ENCODE results near the gene MYRF. TPM values are rescaled to one million over a fixed set of nuclear protein-coding genes. Genes with fewer than 3 reads are reported as not detected.

Gene MYRF
- total RNA-seq, 1 experiment from 2014 or later, result 0.71 TPM

DNA sequence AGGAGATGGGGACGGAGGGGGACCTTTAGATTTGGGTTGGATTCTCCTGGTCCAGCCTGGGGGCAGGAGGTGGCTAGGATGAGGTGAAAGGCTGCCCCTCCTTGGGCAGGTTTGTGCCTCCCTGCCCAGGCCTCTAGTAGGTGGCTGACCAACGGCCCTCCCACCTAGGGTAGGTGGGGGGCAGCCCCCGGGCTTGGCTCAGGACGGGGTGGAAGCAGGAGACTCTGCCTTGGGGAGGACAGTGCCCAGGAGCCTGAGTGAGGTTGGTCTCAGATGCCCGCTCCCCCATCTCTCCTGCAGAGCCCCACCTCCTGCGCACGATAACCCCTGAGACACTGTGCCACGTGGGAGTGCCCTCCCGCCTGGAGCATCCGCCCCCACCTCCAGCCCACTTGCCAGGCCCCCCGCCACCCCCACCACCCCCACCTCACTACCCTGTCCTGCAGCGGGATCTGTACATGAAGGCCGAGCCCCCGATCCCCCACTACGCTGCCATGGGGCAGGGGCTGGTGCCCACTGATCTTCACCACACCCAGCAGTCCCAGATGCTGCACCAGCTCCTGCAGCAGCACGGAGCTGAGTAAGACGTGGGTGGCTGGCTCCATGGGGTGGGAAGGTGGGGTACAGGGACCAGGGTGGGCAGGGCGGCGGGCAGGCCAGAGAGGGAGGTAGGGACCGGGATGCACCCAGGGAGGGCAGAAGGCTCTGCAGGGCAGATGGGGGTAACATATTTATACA, 17.7 kb downstream of the MYRF start:
- DNase-seq (ENCODE audit: low spot score), result no peak
- in situ Hi-C loops (cut with HindIII; ENCODE audit: low sequenced_read_pairs), result no loop called here

DNA sequence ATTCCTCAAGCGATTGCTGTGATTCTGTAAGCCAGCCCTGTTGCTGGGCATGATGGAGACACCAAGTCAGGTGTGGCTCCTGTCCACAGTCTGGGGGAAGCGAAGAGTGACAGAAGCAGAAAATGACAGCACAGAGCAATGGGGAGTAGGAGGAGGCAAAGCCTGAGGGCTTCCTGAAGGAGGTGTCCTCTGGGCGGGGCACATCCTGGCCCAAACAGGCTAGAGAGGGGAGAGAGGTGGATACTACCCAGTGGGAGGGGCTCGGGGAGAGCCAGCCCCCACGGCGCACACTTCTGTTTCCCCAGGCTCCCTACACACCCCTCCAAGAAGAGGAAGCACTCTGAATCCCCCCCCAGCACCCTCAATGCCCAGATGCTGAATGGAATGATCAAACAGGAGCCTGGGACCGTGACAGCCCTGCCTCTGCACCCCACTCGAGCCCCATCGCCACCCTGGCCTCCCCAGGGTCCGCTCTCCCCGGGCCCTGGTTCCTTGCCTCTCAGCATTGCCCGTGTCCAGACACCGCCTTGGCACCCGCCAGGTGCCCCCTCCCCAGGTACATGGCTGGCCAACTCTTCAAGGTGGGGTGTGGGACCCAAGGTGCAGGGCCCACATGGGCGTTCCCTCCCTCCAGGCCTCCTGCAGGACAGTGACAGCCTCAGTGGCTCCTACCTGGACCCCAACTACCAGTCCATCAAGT, 18.9 kb downstream of the MYRF start:
- in situ Hi-C loops (cut with HindIII; ENCODE audit: low sequenced_read_pairs), result no loop called here
- no peak for DNase-seq (ENCODE audit: low spot score)

DNA sequence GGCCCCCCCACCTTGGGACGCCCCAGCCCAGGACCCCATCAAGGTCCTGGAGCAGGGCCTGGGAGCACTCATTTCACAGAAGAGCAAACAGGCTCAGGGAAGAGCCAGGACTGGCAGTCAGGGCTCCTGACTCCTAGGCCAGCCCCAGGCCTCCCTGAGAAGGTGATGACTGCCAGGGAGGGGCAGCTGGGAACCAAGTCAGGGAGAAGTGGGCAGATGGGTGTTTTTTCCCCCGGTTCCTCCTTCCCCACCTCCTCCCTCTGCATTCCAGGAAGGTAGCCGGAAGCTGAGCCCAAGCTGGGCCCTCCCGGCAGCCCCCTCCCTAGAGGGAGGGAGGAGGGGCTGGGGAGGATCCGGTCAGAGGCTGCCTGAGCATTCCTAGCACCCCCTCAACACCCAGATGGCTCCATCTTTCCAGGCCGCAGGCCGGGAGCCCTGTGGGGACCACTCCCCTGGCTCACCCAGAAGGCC, 19.6 kb downstream of the MYRF start:
- no peak for DNase-seq (ENCODE audit: low spot score)
- in situ Hi-C loops (cut with HindIII; ENCODE audit: low sequenced_read_pairs), result no loop called here

DNA sequence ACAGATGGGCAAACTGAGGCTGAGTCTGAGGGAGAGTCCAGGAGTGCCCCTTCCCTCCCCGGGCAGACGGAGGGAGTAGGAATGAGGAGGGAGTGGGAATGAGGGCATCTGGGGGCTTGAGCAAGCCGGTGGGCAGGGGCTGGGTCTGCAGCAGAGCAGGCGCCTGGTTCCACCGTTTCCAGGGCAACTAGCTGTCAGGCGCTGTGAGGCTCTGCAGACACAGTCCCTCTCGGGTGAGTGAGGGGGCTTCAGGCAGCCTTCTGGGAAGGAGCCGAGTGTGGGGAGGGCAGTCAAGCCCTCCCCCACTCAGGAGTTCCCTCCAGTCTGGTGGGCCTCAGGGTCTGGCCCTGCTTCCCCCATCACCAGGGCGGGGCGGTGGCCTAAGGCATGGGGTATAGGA, 20.9 kb downstream of the MYRF start:
- in situ Hi-C loops (cut with HindIII; ENCODE audit: low sequenced_read_pairs), result no loop called here
- DNase-seq (ENCODE audit: low spot score), result no peak

DNA sequence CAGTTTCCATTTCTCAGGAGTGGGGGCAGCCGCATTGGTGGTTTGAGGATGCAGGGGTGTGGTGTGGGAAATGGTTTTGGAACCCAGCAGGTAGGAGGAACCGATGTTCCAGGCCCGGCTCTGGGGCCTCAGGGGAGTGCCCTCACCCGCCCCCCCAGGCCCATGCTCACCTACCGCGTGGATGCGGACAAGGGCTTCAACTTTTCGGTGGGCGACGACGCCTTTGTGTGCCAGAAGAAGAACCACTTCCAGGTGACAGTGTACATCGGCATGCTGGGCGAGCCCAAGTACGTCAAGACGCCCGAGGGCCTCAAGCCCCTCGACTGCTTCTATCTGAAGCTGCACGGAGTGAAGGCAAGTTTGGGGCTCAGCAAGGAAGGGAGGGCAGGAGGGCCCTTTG, 21.4 kb downstream of the MYRF start:
- DNase-seq (ENCODE audit: low spot score), result no peak

DNA sequence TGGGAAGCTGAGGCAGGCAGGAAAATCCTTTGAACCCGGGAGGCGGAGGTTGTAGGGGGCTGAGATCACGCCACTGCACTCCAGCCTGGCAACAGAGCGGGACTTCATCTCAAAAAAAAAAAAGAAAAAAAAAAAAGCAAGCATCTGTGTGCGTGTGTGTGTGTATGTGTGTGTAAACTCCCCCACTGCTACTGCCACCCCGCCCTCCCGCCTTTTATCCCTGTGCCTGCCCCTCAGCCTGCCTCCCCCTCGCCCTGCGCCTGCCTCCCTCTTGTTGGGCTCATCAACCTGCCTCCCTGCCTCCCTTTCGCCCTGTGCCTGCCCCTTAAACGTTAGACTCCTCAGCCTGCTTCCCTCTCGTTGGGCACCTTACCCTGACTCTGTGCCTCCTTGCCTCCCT, 22.0 kb downstream of the MYRF start:
- in situ Hi-C loops (cut with HindIII; ENCODE audit: low sequenced_read_pairs), result no loop called here
- no peak for DNase-seq (ENCODE audit: low spot score)

More for the DNA sequence above, 21.4 kb downstream of the MYRF start:
- in situ Hi-C loops (cut with HindIII; ENCODE audit: low sequenced_read_pairs), result no loop called here

DNA sequence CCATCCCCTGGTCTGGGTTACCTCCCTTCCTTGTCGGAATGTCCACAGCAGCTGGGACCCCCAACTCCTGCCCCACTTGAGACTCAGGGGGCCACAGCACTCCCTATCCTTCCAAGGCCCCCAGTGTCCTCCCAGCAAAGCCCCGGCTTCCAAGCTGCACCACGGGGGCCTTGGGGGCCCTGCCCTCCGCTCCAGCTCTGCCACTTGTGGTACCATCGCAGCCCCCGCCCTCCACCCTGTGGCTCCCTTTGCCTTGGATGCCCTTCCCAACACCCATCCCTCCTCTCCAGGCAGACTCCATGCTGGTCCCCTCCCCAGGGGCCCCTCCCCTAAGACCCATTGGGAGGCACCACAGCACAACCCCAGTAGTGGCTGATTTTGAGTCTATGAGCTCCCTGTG, 22.7 kb downstream of the MYRF start:
- no peak for DNase-seq (ENCODE audit: low spot score)
- in situ Hi-C loops (cut with HindIII; ENCODE audit: low sequenced_read_pairs), result no loop called here

DNA sequence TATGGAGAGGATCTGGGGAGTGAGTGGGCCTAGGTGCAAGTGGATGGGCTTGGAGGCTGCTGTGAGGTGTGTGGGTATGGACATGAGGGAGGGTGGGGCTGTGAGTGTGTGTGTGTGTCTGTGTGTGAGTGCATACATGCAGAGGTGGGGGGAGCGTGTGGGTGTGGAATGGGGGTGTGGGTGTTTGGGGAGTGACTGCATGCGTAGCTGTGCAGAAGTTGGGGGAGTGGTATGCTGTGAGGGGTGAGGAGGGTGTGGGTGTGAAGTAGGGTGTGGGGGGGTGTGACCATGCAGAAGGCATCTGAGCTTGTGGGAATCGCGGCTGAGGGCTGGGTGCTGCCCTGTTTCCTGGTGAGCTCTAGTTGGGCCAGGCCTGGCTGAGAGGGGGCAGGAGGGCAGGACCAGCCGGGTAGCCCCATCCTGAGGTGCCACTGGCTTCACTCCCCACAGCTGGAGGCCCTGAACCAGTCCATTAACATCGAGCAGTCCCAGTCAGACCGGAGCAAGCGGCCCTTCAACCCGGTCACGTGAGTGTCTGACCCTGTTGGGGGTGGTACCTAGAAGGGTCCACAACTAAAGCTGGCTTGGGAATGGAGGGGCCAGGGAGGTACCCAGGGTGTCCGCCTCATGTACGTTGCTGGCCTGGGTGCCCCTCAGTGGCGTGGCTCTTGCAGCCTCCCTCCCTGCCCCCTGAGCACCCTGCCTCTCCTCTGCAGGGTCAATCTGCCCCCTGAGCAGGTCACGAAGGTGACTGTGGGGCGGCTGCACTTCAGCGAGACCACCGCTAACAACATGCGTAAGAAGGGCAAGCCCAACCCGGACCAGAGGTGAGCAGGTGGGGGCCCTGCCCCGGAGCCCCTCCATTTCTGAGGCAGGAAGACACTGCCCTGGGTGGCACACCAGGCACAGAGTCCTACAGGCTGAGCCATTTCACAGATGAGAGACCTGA, 23.4 kb downstream of the MYRF start:
- in situ Hi-C loops (cut with HindIII; ENCODE audit: low sequenced_read_pairs), result no loop called here
- no peak for DNase-seq (ENCODE audit: low spot score)

DNA sequence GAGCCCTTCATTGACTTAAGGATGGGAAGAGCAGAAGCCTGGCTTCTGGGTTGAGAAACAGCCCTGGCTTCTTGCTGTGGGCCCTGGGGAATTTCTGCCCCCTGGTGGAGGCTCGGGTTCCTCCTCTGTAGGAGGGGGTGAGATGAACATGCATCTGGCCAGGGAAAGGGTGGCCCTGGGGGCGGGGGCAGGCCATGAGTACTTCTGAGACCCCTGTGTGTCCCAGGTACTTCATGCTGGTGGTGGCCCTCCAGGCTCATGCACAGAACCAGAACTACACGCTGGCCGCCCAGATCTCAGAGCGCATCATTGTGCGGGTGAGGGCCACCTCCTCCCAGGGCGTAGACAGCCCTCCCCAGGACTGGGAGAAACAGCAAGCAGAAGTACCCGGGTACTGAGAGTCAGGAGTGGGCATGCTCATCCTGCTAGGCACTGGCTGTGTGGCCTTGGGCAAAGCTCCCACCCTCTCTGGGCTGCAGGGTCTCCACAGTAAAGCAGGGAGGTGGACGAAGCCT, 24.2 kb downstream of the MYRF start:
- in situ Hi-C loops (cut with HindIII; ENCODE audit: low sequenced_read_pairs), result no loop called here
- DNase-seq (ENCODE audit: low spot score), result peak; percentile 26

DNA sequence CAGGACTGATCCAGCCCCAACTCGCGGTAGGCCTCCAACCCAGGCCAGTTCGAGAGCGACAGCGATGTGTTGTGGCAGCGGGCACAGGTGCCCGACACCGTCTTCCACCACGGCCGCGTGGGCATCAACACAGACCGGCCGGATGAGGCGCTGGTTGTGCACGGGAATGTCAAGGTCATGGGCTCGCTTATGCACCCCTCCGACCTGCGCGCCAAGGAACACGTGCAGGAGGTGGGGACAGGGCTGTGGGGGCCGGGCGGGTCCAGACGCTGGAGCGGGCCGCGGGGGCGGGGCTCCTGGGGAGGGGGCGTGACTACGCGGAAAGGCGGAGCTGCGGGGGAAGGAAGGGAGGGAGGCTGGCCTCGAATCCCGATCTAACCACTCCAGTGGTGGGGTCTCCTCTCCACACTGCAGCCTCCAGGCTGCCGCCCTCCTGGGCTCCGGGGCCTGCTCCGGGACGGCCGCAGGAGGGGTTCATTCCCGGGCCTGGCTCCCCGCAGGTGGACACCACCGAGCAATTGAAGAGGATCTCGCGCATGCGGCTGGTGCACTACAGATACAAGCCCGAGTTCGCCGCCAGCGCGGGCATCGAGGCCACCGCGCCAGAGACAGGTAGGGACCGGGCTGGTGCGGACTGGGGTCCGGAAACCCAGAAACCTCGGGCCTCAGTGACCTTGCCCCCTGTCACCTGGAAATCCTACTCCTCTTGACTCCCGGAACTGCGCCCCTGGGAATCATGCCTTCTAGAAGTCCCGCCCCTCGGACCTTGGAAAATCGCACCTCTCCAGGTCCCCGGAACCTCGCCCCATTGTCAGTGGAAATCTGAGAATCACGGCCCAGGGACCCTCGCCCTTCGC, 25.0 kb downstream of the MYRF start:
- peak; percentile 29 for DNase-seq (ENCODE audit: low spot score)
- in situ Hi-C loops (cut with HindIII; ENCODE audit: low sequenced_read_pairs), result no loop called here

DNA sequence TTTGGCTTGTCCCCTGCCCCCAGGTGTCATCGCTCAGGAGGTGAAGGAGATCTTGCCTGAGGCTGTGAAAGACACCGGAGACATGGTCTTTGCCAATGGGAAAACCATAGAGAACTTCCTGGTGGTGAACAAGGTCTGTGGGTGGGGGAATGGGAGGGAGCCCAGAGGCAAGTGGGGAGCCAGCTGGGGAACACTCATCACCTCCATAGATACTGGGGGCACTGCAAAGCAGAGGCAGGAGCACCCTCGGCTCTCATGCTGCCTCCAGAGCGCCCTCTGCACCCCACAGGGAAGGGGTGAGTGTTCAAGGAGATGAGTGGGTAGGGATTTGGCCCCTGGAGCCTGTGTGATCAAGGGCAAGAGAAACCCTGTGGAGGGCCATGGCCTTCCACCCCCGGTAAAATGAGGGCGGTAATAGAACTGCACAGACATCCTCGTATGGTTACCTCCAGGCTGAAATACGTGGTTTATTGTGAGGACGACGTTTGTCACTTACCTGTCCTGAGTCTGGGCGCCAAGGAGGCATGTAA, 26.0 kb downstream of the MYRF start:
- in situ Hi-C loops (cut with HindIII; ENCODE audit: low sequenced_read_pairs), result no loop called here
- DNase-seq (ENCODE audit: low spot score), result no peak

DNA sequence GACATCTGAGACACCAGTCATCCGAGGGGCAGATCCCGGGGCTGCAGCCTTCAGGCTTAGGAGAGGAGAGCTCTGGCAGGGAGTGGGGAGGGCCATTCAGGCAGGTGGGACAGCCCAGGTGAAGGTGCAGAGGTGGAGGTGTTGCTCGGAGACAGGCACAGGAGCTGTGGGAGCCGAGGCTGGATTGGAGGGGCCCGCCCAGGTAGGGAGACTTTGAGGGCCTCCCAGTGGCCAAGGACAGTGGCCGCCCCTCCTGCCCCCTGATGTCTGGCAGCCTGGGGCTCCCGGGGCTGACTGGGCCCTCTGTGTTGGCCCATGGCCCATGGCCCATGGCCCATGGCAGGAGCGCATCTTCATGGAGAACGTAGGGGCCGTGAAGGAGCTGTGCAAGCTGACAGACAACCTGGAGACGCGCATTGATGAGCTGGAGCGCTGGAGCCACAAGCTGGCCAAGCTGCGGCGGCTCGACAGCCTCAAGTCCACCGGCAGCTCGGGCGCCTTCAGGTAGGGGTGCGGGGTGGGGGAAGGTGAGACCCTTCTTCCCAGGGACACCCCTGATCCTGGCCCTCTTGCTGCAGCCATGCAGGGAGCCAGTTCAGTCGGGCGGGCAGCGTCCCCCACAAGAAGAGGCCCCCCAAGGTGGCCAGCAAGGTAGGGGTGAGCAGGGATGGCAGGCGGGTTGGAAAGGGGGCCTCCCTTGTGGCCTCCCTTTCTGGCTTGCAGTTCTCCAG, 26.6 kb downstream of the MYRF start:
- in situ Hi-C loops (cut with HindIII; ENCODE audit: low sequenced_read_pairs), result no loop called here
- no peak for DNase-seq (ENCODE audit: low spot score)

DNA sequence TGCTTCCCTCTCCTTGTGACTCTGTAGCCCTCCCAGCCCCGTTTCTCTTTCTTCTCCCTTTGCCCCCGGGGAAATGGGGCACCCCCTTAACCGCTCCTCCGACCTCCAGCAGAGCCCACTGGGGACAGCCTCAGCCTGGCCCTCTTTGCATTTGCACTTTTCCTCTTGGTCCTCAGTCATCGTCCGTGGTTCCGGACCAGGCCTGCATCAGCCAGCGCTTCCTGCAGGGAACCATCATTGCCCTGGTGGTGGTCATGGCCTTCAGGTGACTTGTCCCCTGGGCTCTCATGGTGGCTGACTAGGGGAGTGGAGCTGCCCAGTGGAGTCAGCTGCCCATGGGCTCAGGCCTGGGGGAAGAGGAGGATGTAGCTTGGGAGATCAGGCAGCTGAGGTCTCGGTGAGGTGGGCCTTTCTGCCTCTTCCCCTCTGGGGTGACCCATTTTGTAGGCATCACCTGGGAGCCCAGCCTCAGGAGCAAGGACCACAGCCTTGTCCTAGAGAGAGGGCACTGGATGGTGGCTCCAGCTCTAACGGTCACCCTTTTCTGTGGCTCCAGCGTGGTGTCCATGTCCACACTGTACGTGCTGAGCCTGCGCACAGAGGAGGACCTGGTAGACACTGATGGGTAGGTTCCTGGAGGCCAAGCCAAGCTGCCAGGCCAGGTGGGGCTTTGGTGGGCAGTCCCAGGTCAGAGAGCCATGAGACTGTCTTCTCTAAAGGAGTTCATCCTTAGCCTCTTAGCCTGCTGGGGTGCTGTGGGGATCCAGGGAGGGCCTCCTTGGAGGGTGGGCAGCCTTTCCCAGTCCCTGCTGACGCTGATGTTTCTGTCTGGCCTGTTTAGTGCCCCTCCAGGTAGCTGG, 27.5 kb downstream of the MYRF start:
- no peak for DNase-seq (ENCODE audit: low spot score)
- in situ Hi-C loops (cut with HindIII; ENCODE audit: low sequenced_read_pairs), result no loop called here

DNA sequence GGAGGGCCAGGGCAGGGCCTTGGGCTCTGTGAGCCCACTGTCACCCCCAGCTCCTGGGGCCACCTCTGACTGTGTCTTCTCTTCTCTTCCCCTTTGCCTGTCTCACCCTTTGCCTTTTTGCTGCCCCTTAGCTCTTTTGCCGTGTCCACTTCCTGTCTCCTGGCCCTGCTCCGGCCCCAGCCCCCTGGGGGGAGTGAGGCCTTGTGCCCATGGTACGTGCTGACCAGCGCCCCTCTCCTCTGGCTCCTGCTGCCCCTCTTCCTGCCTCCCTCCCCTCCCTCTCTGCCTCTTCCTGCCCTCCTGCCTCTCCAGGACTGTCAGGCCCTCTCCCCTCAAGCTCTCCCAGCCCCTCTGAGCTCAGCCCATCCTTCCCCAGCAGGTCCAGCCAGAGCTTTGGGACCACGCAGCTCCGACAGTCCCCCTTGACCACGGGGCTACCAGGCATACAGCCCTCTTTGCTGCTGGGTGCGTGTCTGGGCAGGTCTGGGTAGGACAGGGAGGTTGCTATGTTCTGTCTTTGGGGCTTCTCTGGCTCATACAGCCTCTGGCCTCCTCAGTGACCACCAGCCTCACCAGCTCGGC, 28.2 kb downstream of the MYRF start:
- in situ Hi-C loops (cut with HindIII; ENCODE audit: low sequenced_read_pairs), result no loop called here

DNA sequence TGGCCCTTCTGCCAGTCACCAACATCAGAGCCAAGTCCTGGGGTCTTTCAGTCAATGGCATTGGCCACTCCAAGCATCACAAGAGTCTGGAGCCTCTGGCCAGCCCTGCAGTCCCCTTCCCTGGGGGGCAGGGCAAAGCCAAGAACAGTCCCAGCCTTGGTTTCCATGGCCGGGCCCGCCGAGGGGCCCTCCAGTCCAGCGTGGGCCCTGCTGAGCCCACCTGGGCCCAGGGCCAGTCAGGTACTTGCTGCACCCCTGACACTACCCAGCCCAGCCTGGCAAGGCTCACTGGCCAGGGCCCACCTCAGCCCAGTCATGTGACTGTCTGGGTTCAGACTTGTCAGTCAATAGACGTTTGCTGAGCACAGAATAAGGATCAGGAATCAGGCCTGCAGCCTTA, 29.1 kb downstream of the MYRF start:
- in situ Hi-C loops (cut with HindIII; ENCODE audit: low sequenced_read_pairs), result no loop called here
- no peak for DNase-seq (ENCODE audit: low spot score)

More for the DNA sequence above, 28.2 kb downstream of the MYRF start:
- no peak for DNase-seq (ENCODE audit: low spot score)

DNA sequence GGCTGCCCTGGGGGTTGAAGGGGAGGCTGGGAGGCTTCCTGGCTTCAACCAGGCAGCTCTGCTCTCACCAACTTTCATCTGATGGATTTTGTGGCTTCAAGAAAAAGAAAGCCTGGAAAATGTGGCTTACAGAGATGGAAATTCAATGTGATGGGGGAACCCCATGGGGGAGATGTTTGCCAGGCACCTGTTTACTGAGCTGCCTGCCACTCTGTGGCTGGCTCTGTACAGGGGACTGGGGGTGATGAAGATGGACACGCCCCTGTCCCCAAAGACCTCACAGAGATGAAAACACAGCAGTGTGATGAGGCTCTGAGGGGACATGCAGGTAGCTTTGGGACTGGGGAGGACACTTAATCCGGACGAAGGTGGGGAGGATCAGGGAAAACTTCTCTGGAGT, 29.9 kb downstream of the MYRF start:
- no peak for DNase-seq (ENCODE audit: low spot score)
- in situ Hi-C loops (cut with HindIII; ENCODE audit: low sequenced_read_pairs), result no loop called here

DNA sequence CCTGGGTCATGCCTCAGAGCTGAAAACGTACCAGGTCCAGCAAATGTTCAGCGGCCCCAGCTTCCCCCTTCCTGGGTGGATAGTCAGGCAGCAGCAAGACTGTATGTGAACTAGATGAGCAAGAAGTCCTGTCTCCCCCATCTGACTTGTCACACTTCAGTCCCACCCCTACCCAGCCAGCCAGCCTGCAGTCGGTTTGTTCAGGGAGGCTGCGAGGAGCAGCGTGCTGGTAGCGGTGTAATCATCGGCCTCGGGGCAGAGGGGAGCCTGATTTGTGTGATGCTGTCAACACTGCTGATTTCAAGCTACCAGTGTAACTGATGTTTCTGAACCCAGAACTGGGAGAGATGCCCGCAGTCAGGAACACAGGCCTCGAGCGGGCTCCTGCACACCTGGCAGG, 30.4 kb downstream of the MYRF start:
- no peak for DNase-seq (ENCODE audit: low spot score)
- in situ Hi-C loops (cut with HindIII; ENCODE audit: low sequenced_read_pairs), result no loop called here

All from G401 (cell line).